Stimulated activated CD8-positive, alpha-beta memory T cell treated with anti-CD3 and anti-CD28 coated beads, Interleukin-12 subunit alpha, Interleukin-12 subunit beta, amount 100 ng/mL, for 1 hour (primary cell): ENCODE measurements around the gene TMEM31.
"Not testable (repeated sequence)": the region's sequence is repeated elsewhere in the genome, so short reads cannot be mapped to it uniquely, and the experiment has no call there.

Source experiments
- DNase-seq: peaks from one replicate; pipeline ENCODE4 v3.0.0-alpha.2; 2020; ENCODE audit warnings: low read depth

TMEM31 gene

DNA sequence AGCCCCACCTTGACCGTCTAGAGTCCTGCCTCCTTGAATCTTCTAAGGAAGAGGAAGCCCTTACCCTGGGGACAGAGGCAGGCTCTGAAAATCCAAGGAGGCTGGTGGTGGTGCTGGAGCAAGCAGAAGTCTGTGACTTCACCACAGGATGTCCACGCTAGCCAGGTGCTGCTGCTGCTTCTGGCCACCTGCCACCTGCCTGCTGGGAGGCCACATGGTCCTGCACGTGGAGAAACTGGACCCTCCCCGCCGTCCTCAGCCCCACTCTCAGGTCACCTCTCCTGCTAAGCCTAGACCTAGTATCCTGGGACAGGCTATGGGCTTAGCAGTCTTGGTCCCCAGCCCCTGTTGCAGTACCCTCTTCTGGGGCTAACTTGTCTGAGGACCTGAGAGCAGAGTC is 15.8 kb downstream of the TMEM31 start:
- DNase-seq, result no peak

DNA sequence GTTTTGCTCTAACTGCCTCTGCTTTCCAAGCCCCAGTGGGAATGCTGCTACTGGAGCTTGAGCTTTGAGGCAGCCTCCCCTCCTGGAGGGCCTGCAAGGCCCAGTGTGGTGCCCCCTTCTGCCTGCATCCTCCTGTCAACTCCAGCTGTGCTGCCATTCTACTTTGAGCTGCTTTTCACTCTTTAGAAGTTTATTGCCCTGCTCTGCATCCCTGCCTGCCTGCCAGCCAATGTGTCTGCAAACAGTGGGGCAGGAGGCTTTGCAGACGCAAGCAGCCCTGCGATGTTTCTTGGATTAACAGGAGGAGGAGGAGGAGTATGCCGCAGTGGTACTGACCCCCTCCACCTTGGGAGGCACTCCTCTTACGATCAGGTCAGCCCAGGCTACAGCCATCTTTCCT is 16.4 kb downstream of the TMEM31 start:
- DNase-seq, result no peak

DNA sequence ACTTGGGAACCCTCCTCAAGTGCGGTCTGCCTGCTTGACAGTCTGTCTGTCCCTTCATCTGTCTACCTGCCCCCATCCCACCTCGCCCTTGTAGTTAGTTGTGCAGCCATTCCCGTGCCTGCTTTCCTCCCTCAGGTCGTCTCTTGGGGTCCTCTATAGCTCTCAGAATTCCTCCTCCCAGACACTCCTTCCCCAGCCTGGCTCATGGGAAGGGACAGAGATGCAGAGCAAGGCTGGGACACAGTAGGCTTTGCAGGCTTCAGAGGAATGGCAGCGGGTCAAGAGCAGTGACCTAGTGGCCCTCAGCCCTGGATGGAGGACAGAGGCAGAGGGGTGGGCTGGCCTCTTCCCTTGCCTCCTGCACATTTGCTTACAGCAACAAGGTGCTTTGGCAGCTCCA is 18.3 kb downstream of the TMEM31 start:
- DNase-seq, result no peak

DNA sequence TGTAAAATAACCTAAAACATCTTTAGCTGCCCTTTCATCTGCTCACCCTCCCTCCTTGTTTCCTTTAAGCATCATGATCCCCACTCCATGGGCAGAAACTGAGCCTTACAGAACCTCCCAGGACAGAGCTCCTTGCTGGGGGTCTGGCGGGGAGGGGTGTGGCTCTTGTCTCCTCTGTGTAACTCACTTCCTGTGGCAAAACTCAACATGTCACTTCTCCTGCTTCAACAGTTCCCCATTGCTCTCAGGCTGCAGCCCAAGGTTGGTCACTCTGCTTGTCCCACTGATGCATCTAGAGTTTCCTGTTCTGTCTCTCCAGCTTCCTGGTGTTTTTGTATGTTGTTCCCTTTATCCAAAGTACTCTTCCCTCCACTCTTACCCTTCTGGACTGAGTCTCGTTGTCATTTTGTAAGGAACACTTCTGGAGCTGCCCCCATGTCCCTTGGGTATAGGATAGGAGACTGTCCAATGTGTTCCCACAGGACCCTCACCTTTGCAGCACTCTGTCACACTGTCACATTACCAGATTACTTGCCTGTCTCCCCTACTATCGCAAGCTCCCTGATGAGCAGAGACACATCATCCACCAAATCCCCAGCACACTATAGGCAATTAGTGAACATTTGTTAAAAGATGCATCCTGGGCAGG is 19.6 kb downstream of the TMEM31 start:
- DNase-seq, result no peak

DNA sequence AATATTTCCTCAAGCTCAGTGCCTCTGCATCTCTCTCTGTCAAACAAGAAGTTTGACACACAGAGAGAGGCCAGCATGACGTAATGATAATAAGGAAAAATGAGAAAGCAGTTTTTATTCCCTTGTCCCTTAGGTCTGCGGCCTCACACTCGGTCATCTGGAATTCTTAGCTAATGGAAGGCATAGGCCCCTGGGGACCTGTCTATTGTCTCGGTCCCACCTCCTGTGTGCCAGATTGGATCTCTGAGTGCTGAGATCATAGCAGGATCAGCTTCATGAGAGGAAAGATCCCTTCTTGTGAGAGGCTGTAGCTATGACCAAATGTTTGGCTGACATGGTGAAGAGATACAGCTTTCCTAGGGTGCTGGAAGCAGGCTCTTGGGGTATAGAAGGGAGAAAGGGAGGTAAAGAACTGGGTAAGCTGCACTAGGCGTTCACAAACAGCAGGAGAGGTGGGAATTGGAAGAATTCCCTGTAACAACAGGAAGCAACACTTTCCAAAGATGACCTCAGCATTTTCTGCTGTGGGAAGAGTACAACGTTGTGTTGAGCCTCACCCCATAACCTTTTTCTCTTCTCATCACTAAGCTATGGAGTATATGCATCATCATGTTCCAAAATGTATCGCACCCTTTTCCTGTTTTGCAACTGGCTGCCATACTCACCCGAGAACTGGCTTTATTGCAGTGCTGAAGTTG is 20.2 kb downstream of the TMEM31 start:
- DNase-seq, result no peak

DNA sequence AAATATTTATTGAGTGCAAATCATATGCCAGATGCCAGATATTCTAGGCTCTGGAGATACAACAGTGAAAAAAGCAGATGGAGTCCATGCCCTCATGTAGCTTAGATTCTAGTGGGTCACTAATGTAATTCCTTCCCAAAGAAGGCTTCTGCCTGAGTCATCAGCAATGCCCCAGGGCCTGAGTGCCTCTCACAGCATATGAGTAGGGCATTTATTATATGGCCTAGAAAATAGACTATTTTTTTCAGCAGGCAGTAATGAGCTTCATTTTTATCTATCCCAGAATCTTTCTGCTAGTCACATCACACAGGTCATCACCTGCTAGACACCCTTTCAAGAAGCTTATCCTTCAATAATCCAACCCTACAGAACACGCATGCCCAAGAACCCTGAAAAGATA is 22.3 kb downstream of the TMEM31 start:
- no peak for DNase-seq

DNA sequence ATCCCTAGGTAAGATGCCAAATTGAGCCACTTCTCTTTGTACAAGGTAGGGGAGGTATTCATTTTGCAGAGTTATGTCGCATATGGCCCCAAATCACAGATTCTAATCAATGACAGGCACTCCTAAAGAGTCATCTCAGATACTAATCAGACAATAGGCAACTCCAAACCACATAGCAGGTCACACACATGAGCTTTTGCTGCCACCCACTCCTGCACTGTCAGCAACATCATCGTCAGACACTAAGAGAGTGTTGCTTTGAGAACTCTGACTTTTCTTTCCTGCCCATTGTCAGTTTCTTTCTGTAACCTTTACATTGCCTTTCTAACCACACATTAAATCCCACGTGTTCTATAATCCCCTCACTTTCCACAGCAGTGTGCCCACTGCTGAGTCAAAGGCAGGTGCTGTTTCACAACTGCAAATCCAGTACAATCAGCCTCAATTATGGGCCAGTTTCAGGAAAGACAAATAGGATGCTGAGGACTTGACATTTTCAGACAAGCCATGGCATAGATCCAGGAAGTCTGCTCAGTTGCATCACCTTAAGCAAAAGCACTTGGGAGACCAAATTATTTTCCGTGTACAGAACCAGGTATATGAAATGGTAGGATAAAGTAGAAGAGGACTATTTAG is 23.5 kb downstream of the TMEM31 start:
- DNase-seq, result no peak

DNA sequence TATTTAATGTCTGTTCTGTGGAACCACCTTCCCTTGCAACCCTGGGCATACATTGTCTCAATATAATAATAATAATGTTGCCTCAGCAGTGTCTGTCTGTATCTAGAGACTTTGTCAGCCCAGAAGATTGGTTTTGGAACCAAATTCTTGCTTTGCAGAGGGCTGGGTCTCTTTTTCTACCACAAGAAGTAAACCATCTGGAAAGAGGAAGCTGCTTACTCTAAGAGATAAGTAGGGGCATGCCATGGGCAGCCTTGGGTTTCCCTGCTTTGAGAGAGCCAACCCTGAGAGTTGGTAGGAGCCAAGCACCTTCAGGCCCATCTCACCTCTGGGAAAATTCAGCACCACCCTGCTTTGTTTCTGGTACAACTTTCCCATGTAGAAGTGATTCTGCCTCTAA is 27.0 kb downstream of the TMEM31 start:
- no peak for DNase-seq

DNA sequence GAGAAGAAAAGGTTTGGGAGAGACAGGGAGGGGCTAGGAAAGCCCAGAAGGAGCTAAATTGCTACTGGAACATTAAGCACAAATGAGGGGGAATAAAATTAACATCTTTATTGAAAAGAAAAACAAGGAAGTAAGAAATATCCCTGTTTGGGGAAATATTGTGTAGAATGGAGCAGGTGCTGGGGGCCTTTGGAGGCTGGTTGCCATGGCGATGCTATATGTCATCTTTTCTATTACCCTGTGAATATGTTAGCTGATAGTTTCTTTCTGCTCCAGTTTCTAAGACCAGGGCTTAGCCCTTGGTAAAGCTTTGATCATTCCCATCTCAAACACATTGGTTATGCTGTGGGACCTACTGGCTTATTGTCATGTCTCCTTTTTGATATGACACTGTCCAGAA is 28.7 kb downstream of the TMEM31 start:
- DNase-seq, result no peak

DNA sequence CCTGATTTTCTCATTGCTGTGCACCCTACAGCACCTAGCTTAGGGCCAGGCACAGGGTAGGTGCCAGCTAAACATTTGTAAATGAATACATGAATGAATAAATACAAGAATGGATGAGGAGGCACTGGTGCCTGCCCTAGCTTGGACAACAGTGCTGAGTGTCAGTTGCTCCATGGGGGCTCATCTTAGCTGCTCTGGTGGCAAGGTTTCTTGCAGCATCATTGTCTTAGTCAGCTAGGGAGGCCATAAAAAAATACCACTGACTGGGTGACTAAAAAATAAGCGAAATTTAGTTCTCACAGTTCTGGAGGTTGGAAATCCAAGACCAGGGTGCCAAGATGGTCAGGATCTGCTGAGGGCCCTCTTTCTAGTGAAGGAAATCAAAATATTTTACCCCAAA is 31.2 kb downstream of the TMEM31 start:
- DNase-seq, result no peak

DNA sequence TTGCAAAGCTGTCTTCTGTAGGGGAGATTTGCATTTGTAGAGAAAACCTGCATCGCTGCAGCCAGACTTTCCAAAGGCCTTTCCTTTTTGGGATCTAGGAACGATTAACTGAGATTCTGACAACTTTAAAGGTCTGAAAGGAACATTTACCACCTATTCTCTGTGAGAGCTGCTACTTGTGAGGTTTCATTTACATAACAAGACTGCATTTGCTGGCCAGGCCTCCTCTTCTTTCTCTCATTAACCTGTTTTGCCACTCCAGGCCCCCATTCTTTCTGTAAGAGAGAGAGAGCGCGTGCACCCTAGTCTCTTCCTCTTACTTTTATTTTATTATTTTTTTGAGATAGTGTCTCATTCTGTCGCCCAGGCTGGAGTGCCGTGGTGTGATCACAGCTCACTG is 31.6 kb downstream of the TMEM31 start:
- DNase-seq, result no peak

DNA sequence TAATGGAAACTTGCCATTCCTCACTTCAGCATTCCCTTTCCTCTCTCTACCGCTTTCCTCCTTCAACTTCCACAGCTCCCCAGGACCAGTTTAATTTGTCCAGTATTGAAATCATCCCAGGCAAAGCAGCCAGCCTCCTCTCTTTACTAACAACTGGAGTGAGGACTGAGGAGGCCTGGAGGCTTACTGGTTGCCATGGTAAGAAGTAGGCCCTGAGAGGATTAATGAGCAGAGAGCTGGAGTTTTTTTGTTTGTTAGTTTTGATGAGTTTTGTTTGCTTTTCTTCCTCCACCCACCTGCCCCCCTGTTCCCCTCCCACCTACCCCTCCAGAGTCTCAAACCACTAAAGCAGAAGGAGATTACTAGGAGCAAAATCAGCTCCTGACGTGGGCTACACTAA is 36.5 kb downstream of the TMEM31 start:
- no peak for DNase-seq

DNA sequence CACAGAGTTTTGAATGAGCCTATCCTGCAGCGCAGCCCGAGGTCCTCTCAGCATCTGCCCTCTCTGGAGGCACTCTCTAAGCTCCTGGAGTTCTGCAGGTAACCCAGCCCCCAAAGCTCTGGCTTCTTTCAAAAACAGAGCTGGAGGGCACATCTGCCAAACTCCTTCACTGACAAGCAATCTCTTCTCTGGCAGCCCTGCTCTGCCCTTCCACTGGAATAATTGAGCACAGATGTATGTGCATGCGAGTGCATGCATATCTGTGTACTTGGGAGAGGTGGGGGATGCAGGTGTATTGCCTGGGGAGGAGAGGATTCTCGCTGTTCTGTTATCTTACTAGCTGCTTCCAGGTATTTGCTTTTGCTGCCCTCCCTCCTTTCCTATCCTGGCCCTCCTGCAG is 43.7 kb downstream of the TMEM31 start:
- DNase-seq, result no peak

DNA sequence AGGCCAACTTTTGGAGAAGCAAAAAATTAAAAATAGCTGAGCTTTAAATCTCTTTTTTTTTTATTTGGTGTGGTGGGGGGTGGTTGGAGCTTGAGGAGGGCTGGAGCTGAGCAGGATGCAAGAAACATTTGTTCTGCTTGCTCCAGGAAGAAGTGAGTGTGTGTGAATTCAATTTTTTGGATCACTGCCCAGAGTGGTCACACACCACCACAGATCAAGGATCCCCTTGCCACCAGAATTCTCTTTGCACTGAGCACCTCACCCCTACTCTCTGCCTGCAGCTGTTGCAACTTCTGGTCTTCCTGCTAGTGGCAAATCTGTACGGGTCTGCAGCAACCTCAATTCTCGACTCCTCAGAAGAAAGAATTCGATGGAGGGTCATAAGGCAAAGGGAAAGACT is 46.0 kb downstream of the TMEM31 start:
- no peak for DNase-seq

DNA sequence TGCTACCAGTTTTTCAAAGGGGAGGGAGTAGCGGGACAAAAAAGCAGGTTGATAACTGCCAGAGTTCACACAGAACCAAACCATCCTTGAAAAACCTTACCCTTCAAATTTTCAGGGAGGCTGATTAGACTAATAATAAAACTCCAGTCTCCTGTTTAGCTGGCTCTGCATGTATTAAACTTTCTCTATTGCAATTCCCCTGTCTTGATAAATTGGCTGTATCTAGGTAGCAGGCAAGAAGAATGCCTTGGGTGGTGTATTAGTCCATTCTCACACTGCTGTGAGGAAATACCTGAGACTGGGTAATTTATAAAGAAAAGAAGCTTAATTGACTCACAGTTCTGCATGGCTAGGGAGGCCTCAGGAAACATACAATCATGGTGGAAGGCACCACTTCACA is 47.8 kb downstream of the TMEM31 start:
- DNase-seq, result no peak

DNA sequence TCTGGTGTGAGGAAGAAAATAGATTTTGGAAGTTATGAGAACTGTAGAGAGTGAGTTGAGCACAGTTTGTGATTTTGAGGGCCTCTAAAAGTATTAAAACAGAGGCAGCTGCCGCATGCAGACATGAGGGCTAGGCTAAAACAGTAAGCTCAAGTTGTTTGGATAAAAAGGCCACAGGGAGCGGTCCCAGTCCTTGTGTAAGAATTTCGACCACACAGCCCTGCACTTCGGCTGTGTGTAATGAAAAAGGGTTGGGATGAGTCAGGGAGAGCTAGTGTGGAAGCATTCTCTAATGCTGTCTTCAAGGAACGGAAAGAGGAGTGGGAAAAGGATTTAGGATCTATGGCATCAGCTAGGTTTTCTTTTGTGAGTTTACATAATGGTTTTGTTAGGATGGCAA is 52.8 kb downstream of the TMEM31 start:
- not testable (repeated sequence) for DNase-seq
